GM18511 (cell line): ENCODE data around the gene TMEM269.
"Not testable (repeated sequence)": the region's sequence is repeated elsewhere in the genome, so short reads cannot be mapped to it uniquely, and the experiment has no call there.

Source experiments
- ATAC-seq: cut with Tn5 transposase; IDR thresholded peaks from one replicate; pipeline ENCODE4 v1.9.1; 2021; ENCODE audit warnings: mild to moderate bottlenecking, moderate library complexity; ENCODE audit not compliant: unreplicated experiment

The TMEM269 gene

GRCh38 chr1:42773420-42773819 is 11.4 kb upstream of the TMEM269 start:
- no peak for ATAC-seq

- ATAC-seq: no peak
Measured at GRCh38 chr1:42774928-42775526, 9.8 kb upstream of the TMEM269 start.

- ATAC-seq: no peak
Measured at GRCh38 chr1:42776502-42776901, 8.3 kb upstream of the TMEM269 start.

GRCh38 chr1:42777852-42778251 is 6.9 kb upstream of the TMEM269 start:
- ATAC-seq: no peak

- ATAC-seq: no peak
Measured at GRCh38 chr1:42779725-42780124, 5.1 kb upstream of the TMEM269 start.

GRCh38 chr1:42780176-42780575 is 4.6 kb upstream of the TMEM269 start:
- no peak for ATAC-seq

GRCh38 chr1:42783092-42783491 is 1.7 kb upstream of the TMEM269 start:
- ATAC-seq: no peak

GRCh38 chr1:42784547-42784945 is 245 bp upstream of the TMEM269 start:
- no peak for ATAC-seq

GRCh38 chr1:42786097-42786496 is 1.3 kb downstream of the TMEM269 start:
- ATAC-seq: no peak

GRCh38 chr1:42788021-42788420 is 3.2 kb downstream of the TMEM269 start:
- no peak for ATAC-seq

- ATAC-seq: no peak
Measured at GRCh38 chr1:42793824-42794223, 9.0 kb downstream of the TMEM269 start.

GRCh38 chr1:42797414-42797813 is 12.6 kb downstream of the TMEM269 start:
- no peak for ATAC-seq

- no peak for ATAC-seq
Measured at GRCh38 chr1:42797979-42798378, 13.2 kb downstream of the TMEM269 start.

- no peak for ATAC-seq
Measured at GRCh38 chr1:42801832-42802473, 17.2 kb downstream of the TMEM269 start.

- ATAC-seq: no peak
Measured at GRCh38 chr1:42806171-42806570, 21.4 kb downstream of the TMEM269 start.

GRCh38 chr1:42806593-42806992 is 21.8 kb downstream of the TMEM269 start:
- ATAC-seq: no peak

GRCh38 chr1:42807056-42807668 is 22.4 kb downstream of the TMEM269 start:
- ATAC-seq: no peak

GRCh38 chr1:42814815-42815214 is 30.0 kb downstream of the TMEM269 start:
- ATAC-seq: not testable (repeated sequence)

GRCh38 chr1:42815941-42816584 is 31.3 kb downstream of the TMEM269 start:
- ATAC-seq: no peak

GRCh38 chr1:42816585-42817439 is 32.0 kb downstream of the TMEM269 start, which contains the start of the genes ERMAP and SVBP:
Gene ERMAP (plus strand): TSS chr1:42817122. CDS start chr1:42830449, 13,327 bp downstream.
Gene SVBP (minus strand): TSS chr1:42817397. CDS start chr1:42816544, 853 bp downstream.
- peak; percentile 91 for ATAC-seq

GRCh38 chr1:42817440-42817767 is 32.6 kb downstream of the TMEM269 start:
- ATAC-seq: no peak
